ENCODE data around the gene ZNF574.

DNA sequence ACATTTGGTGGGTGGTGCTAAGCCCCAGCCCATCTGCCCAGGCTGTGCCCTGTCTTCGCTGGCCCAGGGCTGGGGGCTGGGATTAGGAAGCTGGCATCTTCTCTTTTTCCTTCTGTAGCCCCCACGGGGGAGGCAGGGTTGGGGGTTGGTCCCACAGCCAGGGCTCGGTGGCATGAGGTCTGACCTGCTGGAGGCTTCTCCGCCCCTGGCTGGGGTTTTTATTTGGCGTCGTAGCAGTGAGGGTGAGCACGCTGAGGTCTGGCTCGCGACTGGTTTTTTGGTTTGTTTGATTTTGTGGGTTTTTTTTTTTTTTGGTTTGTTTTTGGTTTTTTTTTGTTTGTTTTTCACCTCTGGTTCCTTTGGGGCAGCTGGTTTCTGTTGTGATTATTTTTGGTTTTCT lies 14.7 kb downstream of the ZNF574 start:
- TF ChIP-seq POLR2A (IDR thresholded peaks at IDR 0.05; ENCODE audit: low read depth), result no peak
- TF ChIP-seq EP300 (IDR thresholded peaks at IDR 0.05), result no peak
- TF ChIP-seq CTCF (IDR thresholded peaks at IDR 0.05), result no peak
- TF ChIP-seq POLR2AphosphoS5 (IDR thresholded peaks at IDR 0.05), result no peak
